Thyroid gland (tissue), 4 donors: ENCODE results near the gene CYP2B6.

Experiments
- POLR2A ChIP-seq, 2 donors: fragments of 450-650 bp; IDR thresholded peaks; one replicate each; pipeline ENCODE4 v1.6.1; 2017; ENCODE audit warnings: antibody characterized with exemption in 2 of 2, mild to moderate bottlenecking in 2 of 2, moderate library complexity in 1 of 2
- TF ChIP-seq, protein P1 (sequence below), 6 experiments: fragments of 200-600 bp in 3 of 6; fragments of 450-650 bp in 3 of 6; sonication (generic) in 3 of 6; IDR thresholded peaks; one replicate each; pipeline ENCODE4 v1.5.1; 2016 to 2019; ENCODE audit warnings: antibody characterized with exemption in 6 of 6, mild to moderate bottlenecking in 2 of 6, inconsistent platforms in 1 of 6, moderate library complexity in 1 of 6

DNA sequence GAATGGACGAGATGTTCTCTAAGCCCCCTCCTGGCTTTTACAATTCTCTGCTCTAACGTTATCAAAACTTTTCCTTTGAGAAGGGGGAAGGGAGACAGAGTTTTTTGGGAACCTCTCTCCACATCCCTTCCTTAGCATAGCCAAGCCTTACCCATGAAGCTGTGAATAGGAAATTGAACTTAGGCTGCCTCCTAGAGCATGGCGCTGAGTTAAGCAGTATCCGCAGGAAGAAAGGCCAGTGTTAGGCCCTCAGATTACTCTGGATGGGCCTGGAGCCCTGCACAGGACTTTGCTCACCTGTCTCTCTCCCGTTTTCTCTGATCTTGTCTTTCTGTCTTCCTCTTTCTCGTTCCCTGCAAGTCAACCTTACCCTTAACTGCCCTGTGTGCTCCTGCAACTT is 39.6 kb downstream of the CYP2B6 start:
- no peak for TF ChIP-seq POLR2A (IDR thresholded peaks at IDR 0.05)
- TF ChIP-seq, protein P1, sequence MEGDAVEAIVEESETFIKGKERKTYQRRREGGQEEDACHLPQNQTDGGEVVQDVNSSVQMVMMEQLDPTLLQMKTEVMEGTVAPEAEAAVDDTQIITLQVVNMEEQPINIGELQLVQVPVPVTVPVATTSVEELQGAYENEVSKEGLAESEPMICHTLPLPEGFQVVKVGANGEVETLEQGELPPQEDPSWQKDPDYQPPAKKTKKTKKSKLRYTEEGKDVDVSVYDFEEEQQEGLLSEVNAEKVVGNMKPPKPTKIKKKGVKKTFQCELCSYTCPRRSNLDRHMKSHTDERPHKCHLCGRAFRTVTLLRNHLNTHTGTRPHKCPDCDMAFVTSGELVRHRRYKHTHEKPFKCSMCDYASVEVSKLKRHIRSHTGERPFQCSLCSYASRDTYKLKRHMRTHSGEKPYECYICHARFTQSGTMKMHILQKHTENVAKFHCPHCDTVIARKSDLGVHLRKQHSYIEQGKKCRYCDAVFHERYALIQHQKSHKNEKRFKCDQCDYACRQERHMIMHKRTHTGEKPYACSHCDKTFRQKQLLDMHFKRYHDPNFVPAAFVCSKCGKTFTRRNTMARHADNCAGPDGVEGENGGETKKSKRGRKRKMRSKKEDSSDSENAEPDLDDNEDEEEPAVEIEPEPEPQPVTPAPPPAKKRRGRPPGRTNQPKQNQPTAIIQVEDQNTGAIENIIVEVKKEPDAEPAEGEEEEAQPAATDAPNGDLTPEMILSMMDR (IDR thresholded peaks at IDR 0.05): no peak
